Osteoblast (primary cell): Measurements from ENCODE around the gene RPS24. TPM values are rescaled to one million over a fixed set of nuclear protein-coding genes. Genes with fewer than 3 reads are reported as not detected.
"Not testable (repeated sequence)": the region's sequence is repeated elsewhere in the genome, so short reads cannot be mapped to it uniquely, and the experiment has no call there.

ENCODE experiments used
- DNase-seq: peaks from one replicate; pipeline ENCODE4 v3.0.0; 2011; ENCODE audit warnings: low spot score, mixed read lengths; ENCODE audit not compliant: insufficient read length; ENCODE audit errors: missing footprints
- H2AFZ ChIP-seq: 2 replicates; pipeline ENCODE4 v1.6.0; 2011; ENCODE audit warnings: mild to moderate bottlenecking, low read length
- H3K27ac ChIP-seq: 2 replicates; pipeline ENCODE4 v1.5.1; 2011; ENCODE audit warnings: mild to moderate bottlenecking, low read depth, low read length, moderate library complexity
- H3K27me3 ChIP-seq: 2 replicates; pipeline ENCODE4 v1.6.0; 2012; ENCODE audit warnings: mild to moderate bottlenecking, control low read depth, inconsistent platforms, low read length, moderate library complexity; ENCODE audit not compliant: insufficient read depth
- H3K36me3 ChIP-seq: 2 replicates; pipeline ENCODE4 v1.5.1; 2011; ENCODE audit warnings: mild to moderate bottlenecking, low read length, control low read depth, moderate library complexity; ENCODE audit not compliant: insufficient read depth
- H3K4me1 ChIP-seq: 2 replicates; pipeline ENCODE4 v1.5.1; 2011; ENCODE audit warnings: mild to moderate bottlenecking, low read length, control low read depth, moderate library complexity; ENCODE audit not compliant: insufficient read depth
- H3K4me2 ChIP-seq: 2 replicates; pipeline ENCODE4 v1.6.0; 2011; ENCODE audit warnings: mild to moderate bottlenecking, low read length; ENCODE audit not compliant: insufficient read depth
- H3K4me3 ChIP-seq: fragments of 200-600 bp; sonication (generic); 3 replicates; pipeline ENCODE4 v1.5.1; 2012; ENCODE audit warnings: mild to moderate bottlenecking, low read length, inconsistent platforms; ENCODE audit not compliant: insufficient read depth
- H3K79me2 ChIP-seq: 2 replicates; pipeline ENCODE4 v1.6.0; 2012; ENCODE audit warnings: mild to moderate bottlenecking, low read length, control low read depth, inconsistent platforms; ENCODE audit not compliant: insufficient read depth
- H3K9me3 ChIP-seq: 2 replicates; pipeline ENCODE4 v1.5.1; 2011; ENCODE audit warnings: low read depth, low read length, control low read depth
- H4K20me1 ChIP-seq: 2 replicates; pipeline ENCODE4 v1.6.0; 2012; ENCODE audit warnings: mild to moderate bottlenecking, low read length, control low read depth; ENCODE audit not compliant: insufficient read depth
- CTCF ChIP-seq: IDR thresholded peaks from 2 replicates; pipeline ENCODE4 v1.5.1; 2011; ENCODE audit warnings: mild to moderate bottlenecking, low read depth, low read length, moderate library complexity; ENCODE audit errors: extremely low read depth
- total RNA-seq: library from RNA; depleted of rRNA; stranded (reverse); fragments of >200 nt; gene quantifications from 2 replicates; pipeline ENCODE4 v1.2.3, GENCODE V29; 2012

The RPS24 gene
- total RNA-seq, 1 donor, result 1,685 TPM

GRCh38 chr10:77993620-77994019 is 40.0 kb upstream of the RPS24 start:
- no peaks in the 10 kb centered on the region for H3K9me3 ChIP-seq
- peaks cover 4% of the 10 kb centered on the region for H3K4me1 ChIP-seq
- H3K79me2 ChIP-seq, result no peaks in the 10 kb centered on the region
- H2AFZ ChIP-seq, result no peak overlapping the region
- peaks cover 51% of the 10 kb centered on the region for H3K36me3 ChIP-seq
- no peaks in the 10 kb centered on the region for H3K27me3 ChIP-seq
- peaks cover 2% of the 10 kb centered on the region for H4K20me1 ChIP-seq
- no peak overlapping the region for H3K4me2 ChIP-seq
- no peak overlapping the region for H3K27ac ChIP-seq
- no peak for TF ChIP-seq CTCF
- DNase-seq, result no peak
- no peak overlapping the region for H3K4me3 ChIP-seq

- peaks cover 51% of the 10 kb centered on the region for H3K36me3 ChIP-seq
Observed at GRCh38 chr10:77998780-77999179, 34.9 kb upstream of the RPS24 start.

GRCh38 chr10:78000206-78000605 is 33.5 kb upstream of the RPS24 start:
- H2AFZ ChIP-seq, result no peak overlapping the region
- H3K27ac ChIP-seq, result no peak overlapping the region
- H3K36me3 ChIP-seq, result peaks cover 62% of the 10 kb centered on the region
- no peaks in the 10 kb centered on the region for H3K9me3 ChIP-seq
- DNase-seq, result no peak
- no peaks in the 10 kb centered on the region for H3K4me1 ChIP-seq
- H3K27me3 ChIP-seq, result no peaks in the 10 kb centered on the region
- no peaks in the 10 kb centered on the region for H4K20me1 ChIP-seq
- H3K4me2 ChIP-seq, result no peak overlapping the region
- no peak for TF ChIP-seq CTCF
- no peak overlapping the region for H3K4me3 ChIP-seq
- H3K79me2 ChIP-seq, result peaks cover 5% of the 10 kb centered on the region

More at GRCh38 chr10:77998780-77999179, 34.9 kb upstream of the RPS24 start:
- not testable (repeated sequence) for H2AFZ ChIP-seq, H3K4me3 ChIP-seq, H4K20me1 ChIP-seq, H3K4me2 ChIP-seq, H3K9me3 ChIP-seq, H3K4me1 ChIP-seq, H3K79me2 ChIP-seq, H3K27me3 ChIP-seq, H3K27ac ChIP-seq, DNase-seq

GRCh38 chr10:78000956-78001472 is 32.6 kb upstream of the RPS24 start:
- Histone ChIP-seq H3K27me3 (no peaks in the 10 kb centered on the region), H3K4me3 (no peak overlapping the region), H3K9me3 (no peaks in the 10 kb centered on the region), H2AFZ (no peak overlapping the region), H3K4me1 (no peaks in the 10 kb centered on the region), H3K36me3 (peaks cover 70% of the 10 kb centered on the region), H3K27ac (no peak overlapping the region), H4K20me1 (no peaks in the 10 kb centered on the region), H3K4me2 (no peak overlapping the region), H3K79me2 (peaks cover 5% of the 10 kb centered on the region)
- DNase-seq, result no peak
- TF ChIP-seq CTCF, result no peak
